Skeletal muscle satellite cell (primary cell): ENCODE data around the gene OR52E6.

Experiments
- H3K27me3 ChIP-seq: 2 replicates; pipeline ENCODE4 v1.7.0; 2013; ENCODE audit warnings: low read length; ENCODE audit not compliant: control insufficient read depth, insufficient read depth
- H3K36me3 ChIP-seq: 2 replicates; pipeline ENCODE4 v1.7.0; 2013; ENCODE audit warnings: mild to moderate bottlenecking, control low read depth, low read length; ENCODE audit not compliant: insufficient read depth
- H3K4me1 ChIP-seq: 2 replicates; pipeline ENCODE4 v1.7.0; 2013; ENCODE audit warnings: low read length; ENCODE audit not compliant: control insufficient read depth, insufficient read depth
- H3K4me2 ChIP-seq: 2 replicates; pipeline ENCODE4 v1.7.0; 2013; ENCODE audit warnings: mild to moderate bottlenecking, low read length
- H3K4me3 ChIP-seq: 2 replicates; pipeline ENCODE4 v1.7.0; 2013; ENCODE audit warnings: low read length
- H3K9ac ChIP-seq: 2 replicates; pipeline ENCODE4 v1.7.0; 2013; ENCODE audit warnings: mild to moderate bottlenecking, low read depth, low read length, moderate library complexity
- H3K9me3 ChIP-seq: replicated peaks from 2 replicates; pipeline ENCODE4 v1.7.0; 2013; ENCODE audit warnings: mild to moderate bottlenecking, control low read depth, low read length

Gene OR52E6

DNA sequence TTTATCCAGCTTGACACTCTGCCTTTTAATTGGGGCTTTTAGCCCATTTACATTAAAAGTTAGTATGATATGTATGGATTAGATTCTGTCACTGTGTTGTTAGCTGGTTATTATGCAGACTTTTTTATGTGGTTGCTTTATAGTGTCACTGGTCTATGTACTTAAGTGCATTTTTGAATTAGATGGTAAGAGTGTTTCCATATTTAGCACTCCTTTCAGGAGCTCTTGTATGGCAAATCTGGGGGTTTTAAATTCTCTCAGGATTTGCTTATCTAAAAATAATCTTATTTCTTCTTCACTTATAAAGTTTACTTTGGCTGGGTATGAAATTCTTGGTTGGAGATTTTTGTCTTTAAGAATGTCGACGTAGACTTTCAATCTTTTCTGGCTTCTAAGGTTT is 4.0 kb downstream of the OR52E6 start:
- Histone ChIP-seq H3K9me3 (no peaks in the 10 kb centered on the region), H3K4me3 (no peak overlapping the region), H3K4me1 (no peaks in the 10 kb centered on the region), H3K36me3 (no peaks in the 10 kb centered on the region), H3K4me2 (no peak overlapping the region), H3K27me3 (no peaks in the 10 kb centered on the region), H3K9ac (no peak overlapping the region)

DNA sequence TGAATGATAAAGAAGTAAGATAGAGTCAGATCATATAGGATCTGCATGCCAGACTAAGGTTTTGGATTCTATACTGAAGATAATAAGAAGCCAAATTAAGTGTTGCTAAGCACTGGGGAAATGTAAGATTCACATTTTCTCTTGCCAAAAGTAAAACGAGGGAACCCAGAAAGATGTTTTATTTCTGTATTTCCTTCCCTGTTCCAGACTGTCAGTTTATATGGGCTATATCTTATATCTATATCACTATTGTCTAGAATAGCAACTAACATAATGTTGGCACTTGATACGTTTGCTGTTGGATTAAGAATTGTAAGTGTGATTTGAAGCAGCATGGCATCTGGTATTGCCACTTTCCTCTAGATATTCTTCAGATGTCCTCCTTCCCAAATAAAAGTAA is 8.3 kb downstream of the OR52E6 start:
- Histone ChIP-seq H3K27me3 (no peaks in the 10 kb centered on the region), H3K9me3 (no peaks in the 10 kb centered on the region), H3K36me3 (no peaks in the 10 kb centered on the region), H3K4me1 (no peaks in the 10 kb centered on the region), H3K4me2 (no peak overlapping the region), H3K9ac (no peak overlapping the region), H3K4me3 (no peak overlapping the region)

DNA sequence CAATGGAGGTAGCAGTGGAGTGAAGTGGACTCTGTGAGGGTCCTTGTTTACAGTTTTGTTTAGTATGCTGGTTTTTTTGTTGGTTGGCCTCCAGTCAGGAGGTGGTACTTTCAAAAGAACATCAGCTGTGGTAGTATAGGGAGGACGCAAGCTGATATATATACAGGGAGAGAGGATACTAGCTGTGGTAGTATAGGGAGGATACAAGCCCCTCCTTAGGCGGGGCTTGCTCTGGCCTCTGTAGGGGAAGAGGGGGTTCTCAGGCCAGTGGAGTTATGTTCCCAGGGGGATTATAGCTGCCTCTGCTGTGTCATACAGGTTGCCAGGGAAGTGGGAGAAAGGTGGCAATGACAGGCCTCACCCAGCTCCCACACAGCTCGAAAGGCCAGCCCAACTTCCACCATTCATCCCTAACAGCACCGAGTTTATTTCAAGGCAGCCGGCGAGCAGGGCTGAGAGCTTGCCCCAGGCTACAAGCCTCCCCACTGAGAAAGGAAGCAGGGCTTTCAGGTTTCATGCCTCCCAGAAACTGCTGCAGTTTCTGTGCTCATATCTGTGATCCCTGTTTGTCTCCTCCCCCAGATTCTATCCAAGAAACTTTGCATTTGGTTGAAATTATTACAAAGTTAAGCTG is 10.4 kb downstream of the OR52E6 start:
- H3K9me3 ChIP-seq, result no peaks in the 10 kb centered on the region
- no peak overlapping the region for H3K4me2 ChIP-seq
- H3K27me3 ChIP-seq, result no peaks in the 10 kb centered on the region
- H3K9ac ChIP-seq, result no peak overlapping the region
- no peaks in the 10 kb centered on the region for H3K4me1 ChIP-seq
- no peaks in the 10 kb centered on the region for H3K36me3 ChIP-seq
- no peak overlapping the region for H3K4me3 ChIP-seq

DNA sequence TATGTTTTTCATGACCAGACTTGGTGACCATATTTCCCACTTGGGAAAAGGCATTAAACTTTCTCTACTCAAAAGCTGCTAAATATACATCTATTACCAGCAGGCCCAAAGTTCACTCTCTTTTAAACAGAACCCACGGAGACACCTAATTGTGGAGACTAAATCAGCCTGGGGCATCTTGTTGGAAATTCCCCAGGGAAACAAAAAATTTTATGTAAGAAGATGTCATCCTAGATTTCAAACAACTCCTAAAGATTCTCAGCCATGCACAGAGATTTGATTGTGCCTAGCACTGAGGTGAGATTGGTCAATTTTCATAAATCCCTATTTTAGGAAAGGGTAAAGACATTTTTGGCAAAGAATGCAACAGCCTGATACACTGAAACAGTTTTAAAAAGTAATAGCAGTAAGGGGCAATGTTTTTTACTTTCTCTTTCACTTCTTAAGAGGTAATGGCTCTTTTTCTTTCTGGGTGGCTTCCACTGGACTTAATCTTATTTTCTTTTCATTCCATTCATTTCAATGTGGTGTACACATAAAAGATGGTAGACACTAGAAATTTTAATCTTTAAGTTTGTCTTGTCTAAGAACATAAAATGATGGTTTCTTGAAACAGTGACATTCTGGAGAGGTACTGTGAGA is 23.3 kb downstream of the OR52E6 start:
- Histone ChIP-seq H3K4me3 (no peak overlapping the region), H3K36me3 (no peaks in the 10 kb centered on the region), H3K9ac (no peak overlapping the region), H3K9me3 (no peaks in the 10 kb centered on the region), H3K27me3 (no peaks in the 10 kb centered on the region), H3K4me1 (no peaks in the 10 kb centered on the region), H3K4me2 (no peak overlapping the region)

DNA sequence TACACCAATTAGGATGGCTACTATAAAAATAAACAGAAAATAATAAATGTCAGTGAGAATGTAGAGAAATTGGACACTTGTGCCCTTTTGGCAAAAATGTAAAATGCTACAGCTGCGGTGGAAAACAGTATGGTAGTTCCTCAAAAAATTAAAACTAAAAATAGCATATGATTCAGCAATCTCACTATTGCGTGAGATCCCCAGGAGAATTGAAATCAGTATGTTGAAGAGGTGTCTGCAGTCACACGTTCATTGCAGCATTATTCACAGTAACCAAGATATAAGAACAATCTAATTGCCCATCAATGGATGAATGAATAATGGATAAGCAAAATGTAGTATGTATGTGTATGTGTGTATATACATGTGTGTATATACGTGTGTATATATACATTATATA is 26.2 kb downstream of the OR52E6 start:
- Histone ChIP-seq H3K36me3 (no peaks in the 10 kb centered on the region), H3K9ac (no peak overlapping the region), H3K4me1 (no peaks in the 10 kb centered on the region), H3K4me2 (no peak overlapping the region), H3K27me3 (no peaks in the 10 kb centered on the region), H3K4me3 (no peak overlapping the region), H3K9me3 (no peaks in the 10 kb centered on the region)

DNA sequence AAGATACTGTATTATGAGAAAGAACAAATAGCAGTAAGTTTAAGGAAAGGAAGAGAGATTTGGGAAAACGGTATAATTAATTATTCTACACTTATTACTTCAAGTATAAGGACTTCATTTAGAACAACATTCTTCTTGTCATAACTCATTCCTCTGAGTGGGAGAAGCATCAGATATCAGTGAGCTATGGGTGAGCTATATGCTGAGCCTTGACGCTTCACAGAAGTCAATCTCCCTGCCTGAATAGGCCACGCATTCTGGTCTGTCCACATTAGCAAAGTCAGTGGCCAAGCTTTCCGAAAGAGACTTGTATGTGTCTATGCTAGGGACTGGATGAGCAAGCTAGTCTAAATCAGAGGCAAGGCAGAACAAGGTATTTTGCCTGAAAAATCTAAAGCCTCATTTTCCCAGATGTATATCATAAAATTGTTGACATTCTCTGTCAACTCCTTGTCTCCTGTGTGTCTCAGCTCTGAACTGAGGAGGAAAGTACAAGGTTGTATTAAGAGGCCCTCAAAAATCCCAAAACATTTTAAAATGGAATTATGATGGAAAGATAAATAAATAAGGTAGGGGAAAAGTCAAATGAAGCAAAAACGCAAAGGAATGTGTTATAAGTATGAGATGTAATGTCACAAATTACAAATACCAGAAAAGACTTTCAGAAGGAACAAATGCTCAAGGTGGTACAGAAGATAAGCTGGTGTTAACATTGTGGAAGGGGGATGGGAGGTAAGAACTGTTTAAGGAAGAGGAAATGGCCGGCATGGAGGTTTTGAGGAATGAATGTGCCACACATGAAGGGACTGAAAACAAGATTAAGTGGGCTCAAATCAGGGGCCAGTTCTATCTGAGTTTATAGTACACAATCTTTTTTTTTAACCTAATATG is 31.5 kb downstream of the OR52E6 start:
- peaks cover 9% of the 10 kb centered on the region for H3K27me3 ChIP-seq
- H3K4me2 ChIP-seq, result no peak overlapping the region
- H3K9ac ChIP-seq, result no peak overlapping the region
- H3K4me1 ChIP-seq, result peaks cover 3% of the 10 kb centered on the region
- no peaks in the 10 kb centered on the region for H3K36me3 ChIP-seq
- H3K4me3 ChIP-seq, result no peak overlapping the region
- no peaks in the 10 kb centered on the region for H3K9me3 ChIP-seq

DNA sequence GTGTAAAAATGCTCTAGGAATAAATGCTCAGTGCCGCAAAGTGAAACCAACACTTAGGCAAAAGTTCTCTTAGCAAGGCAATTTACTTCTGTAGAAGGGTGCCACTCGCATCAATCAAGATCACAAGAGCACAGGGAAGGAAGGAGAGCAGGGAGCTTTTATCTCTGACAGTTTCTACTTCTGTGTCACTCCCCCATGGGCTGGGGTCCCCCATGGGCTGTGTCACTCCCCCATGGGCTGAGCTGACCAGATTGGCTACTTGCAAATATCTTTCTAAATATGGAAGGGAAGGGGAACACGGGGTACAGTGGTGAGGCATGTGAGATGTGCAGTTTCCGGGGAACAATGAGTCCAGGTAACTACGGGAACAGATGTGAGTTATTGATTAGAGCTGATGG is 32.6 kb downstream of the OR52E6 start:
- H3K4me2 ChIP-seq, result peak overlapping the region; percentile 86
- peak overlapping the region; percentile 51 for H3K9ac ChIP-seq
- peaks cover 9% of the 10 kb centered on the region for H3K27me3 ChIP-seq
- peak overlapping the region; percentile 69 for H3K4me3 ChIP-seq
- H3K9me3 ChIP-seq, result no peaks in the 10 kb centered on the region
- no peaks in the 10 kb centered on the region for H3K36me3 ChIP-seq
- H3K4me1 ChIP-seq, result peaks cover 3% of the 10 kb centered on the region

DNA sequence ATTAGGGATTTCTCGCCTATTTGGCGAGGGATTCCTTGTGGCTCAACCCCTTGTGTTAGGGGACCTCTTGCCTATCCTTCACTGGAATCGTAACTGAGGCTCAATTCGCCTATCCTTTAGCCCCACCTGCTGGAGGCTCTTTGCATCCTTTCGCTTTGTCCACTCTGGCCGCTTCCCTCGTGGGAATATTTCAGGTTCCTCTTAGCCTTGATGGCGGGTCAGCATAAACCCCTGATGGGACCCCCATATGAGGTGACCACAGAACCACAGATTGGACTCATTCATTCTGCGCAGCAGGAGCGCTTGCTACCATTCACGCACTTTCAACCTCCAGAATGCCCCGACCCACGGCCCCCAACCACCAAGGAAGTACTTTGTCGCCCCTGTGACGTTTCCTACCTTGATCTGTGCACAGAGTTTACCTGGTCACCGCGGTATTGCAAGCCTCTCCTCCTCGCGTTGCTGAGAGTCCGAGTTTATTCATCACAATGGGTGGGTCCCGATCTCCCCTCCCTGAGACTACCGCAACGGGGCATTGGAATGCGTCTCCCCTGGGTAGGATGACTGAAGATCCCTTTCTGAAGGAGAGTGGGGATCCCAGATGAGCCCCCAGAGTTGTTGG is 33.1 kb downstream of the OR52E6 start, which contains the start of gene OR52N2:
Gene OR52N2 (plus strand): TSS at position 425 of the 622 bp plus-strand sequence. CDS start 11,412 bp downstream, outside the sequence.
- Histone ChIP-seq H3K27me3 (peaks cover 9% of the 10 kb centered on the region), H3K4me1 (peaks cover 3% of the 10 kb centered on the region), H3K9me3 (no peaks in the 10 kb centered on the region), H3K4me2 (peak within 1 kb of the TSS; percentile 86), H3K36me3 (no peaks in the 10 kb centered on the region), H3K4me3 (peak within 1 kb of the TSS; percentile 69), H3K9ac (peak within 1 kb of the TSS; percentile 51)

DNA sequence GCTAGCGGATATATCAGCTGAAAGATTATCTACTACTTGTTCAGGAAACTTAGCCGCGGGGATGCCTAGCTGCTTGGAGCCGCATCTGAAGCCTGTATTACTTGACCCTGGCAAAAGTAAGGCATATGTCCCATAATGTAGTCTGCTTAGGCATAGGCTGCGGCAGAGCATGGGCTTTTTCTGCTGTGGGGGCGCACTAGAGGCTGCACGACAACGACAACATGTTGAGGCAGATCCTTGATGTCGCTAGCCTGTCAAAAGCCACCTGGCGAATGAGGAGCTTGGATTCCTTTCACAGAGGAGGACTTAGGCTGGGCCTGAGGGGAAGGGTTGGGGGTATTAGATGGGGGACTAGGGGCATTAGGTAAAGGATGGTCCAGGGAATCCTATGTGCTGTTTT is 34.1 kb downstream of the OR52E6 start:
- Histone ChIP-seq H3K4me3 (no peak overlapping the region), H3K9me3 (no peaks in the 10 kb centered on the region), H3K9ac (no peak overlapping the region), H3K27me3 (peaks cover 9% of the 10 kb centered on the region), H3K36me3 (no peaks in the 10 kb centered on the region), H3K4me1 (peaks cover 3% of the 10 kb centered on the region), H3K4me2 (no peak overlapping the region)

DNA sequence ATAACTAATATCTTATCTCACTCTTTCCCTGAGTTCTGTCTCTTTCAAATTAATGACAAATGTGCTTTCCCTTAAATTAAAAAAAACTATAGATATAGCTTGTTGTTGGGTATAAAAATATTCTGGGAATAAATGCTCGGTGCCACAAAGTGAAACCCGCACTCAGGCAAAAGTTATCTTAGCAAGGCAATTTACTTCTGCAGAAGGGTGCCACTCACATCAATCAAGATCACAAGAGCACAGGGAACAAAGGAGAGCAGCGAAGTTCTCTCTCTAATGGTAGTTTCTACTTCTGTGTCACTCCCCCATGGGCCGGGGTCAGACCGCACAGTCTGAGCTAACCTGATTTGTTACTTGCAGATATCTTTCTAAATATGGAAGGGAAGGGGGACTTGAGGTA is 37.7 kb downstream of the OR52E6 start:
- H3K4me2 ChIP-seq, result no peak overlapping the region
- H3K27me3 ChIP-seq, result peaks cover 14% of the 10 kb centered on the region
- H3K9ac ChIP-seq, result no peak overlapping the region
- H3K4me3 ChIP-seq, result no peak overlapping the region
- H3K36me3 ChIP-seq, result no peaks in the 10 kb centered on the region
- no peaks in the 10 kb centered on the region for H3K9me3 ChIP-seq
- peaks cover 3% of the 10 kb centered on the region for H3K4me1 ChIP-seq

DNA sequence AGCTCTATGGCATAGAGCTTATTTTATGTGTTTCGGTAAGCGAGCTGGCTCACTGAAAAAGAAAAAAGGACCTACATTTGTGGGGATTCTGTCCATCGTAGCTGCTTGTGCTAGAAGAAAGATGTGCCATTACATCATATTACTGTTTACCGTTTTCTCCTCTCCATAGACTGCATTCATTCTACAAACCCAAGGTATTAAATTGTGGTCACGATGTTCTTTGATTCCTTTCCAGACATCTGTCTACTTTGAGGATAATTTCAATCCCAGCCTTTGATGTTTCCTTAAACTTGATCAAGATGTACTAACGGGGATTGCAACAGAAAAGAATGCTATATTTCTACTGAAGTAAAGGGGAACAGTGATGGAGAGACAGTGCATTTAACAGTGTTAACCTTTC is 45.2 kb downstream of the OR52E6 start:
- no peak overlapping the region for H3K9ac ChIP-seq
- no peaks in the 10 kb centered on the region for H3K36me3 ChIP-seq
- H3K27me3 ChIP-seq, result peaks cover 5% of the 10 kb centered on the region
- no peak overlapping the region for H3K4me2 ChIP-seq
- H3K4me3 ChIP-seq, result no peak overlapping the region
- H3K4me1 ChIP-seq, result no peaks in the 10 kb centered on the region
- H3K9me3 ChIP-seq, result no peaks in the 10 kb centered on the region
